SU-DHL-6 (cell line): Measurements from ENCODE around the gene PITX3.

ENCODE experiments used
- H2AFZ ChIP-seq: fragments of 200-600 bp; sonication (generic); 2 replicates; pipeline ENCODE4 v1.6.1; 2014; ENCODE audit warnings: low read depth, mild to moderate bottlenecking, moderate library complexity, mixed read lengths, antibody characterized with exemption, low read length; ENCODE audit not compliant: severe bottlenecking
- H3F3A ChIP-seq: fragments of 200-600 bp; shearing (Covaris generic); 2 replicates; pipeline ENCODE4 v1.6.0; 2016; ENCODE audit warnings: antibody characterized with exemption, mild to moderate bottlenecking; ENCODE audit not compliant: insufficient read depth
- H3K27ac ChIP-seq: fragments of 200-600 bp; sonication (generic); 2 replicates; pipeline ENCODE4 v1.5.1; 2016; ENCODE audit warnings: low read depth, mild to moderate bottlenecking, low read length, moderate library complexity, mixed read lengths
- H3K27me3 ChIP-seq: fragments of 200-600 bp; sonication (generic), shearing (Covaris generic); 2 replicates; pipeline ENCODE4 v1.6.0; 2014; ENCODE audit warnings: mild to moderate bottlenecking, low read length
- H3K36me3 ChIP-seq: fragments of 200-600 bp; sonication (generic); 2 replicates; pipeline ENCODE4 v1.6.1; 2014; ENCODE audit warnings: mild to moderate bottlenecking, low read length, mixed read lengths
- H3K4me2 ChIP-seq: fragments of 300-600, 200-600 bp; shearing (Covaris generic), sonication (generic); 2 replicates; pipeline ENCODE4 v1.6.0; 2014; ENCODE audit warnings: low read length, low read depth, mild to moderate bottlenecking; ENCODE audit not compliant: poor library complexity, severe bottlenecking
- H3K4me3 ChIP-seq: fragments of 200-600 bp; sonication (generic); 2 replicates; pipeline ENCODE4 v1.5.1; 2014; ENCODE audit warnings: antibody characterized with exemption, low read length, mild to moderate bottlenecking, mixed read lengths; ENCODE audit not compliant: insufficient read depth, poor library complexity, severe bottlenecking
- H3K79me2 ChIP-seq: fragments of 200-600 bp; sonication (generic); 2 replicates; pipeline ENCODE4 v1.6.1; 2014; ENCODE audit warnings: mild to moderate bottlenecking, low read length, moderate library complexity; ENCODE audit not compliant: insufficient read depth
- H3K9ac ChIP-seq: fragments of 200-600 bp; sonication (generic); 2 replicates; pipeline ENCODE4 v1.7.0; 2014; ENCODE audit warnings: mild to moderate bottlenecking, low read length
- H3K9me2 ChIP-seq: fragments of 200-600 bp; sonication (generic); replicated peaks from 2 replicates; pipeline ENCODE4 v1.6.1; 2014; ENCODE audit warnings: low read length; ENCODE audit not compliant: insufficient read depth
- H3K9me3 ChIP-seq: fragments of 200-600 bp; sonication (generic); 2 replicates; pipeline ENCODE4 v1.6.1; 2014; ENCODE audit warnings: low read length, mixed read lengths; ENCODE audit not compliant: insufficient read depth
- H4K20me1 ChIP-seq: fragments of 200-600 bp; sonication (generic); 2 replicates; pipeline ENCODE4 v1.6.1; 2014; ENCODE audit warnings: low read depth, mild to moderate bottlenecking, antibody characterized with exemption, low read length, moderate library complexity, mixed read lengths
- CTCF ChIP-seq: fragments of 200-600 bp; sonication (generic); IDR thresholded peaks from one replicate; pipeline ENCODE4 v1.5.1; 2017; ENCODE audit warnings: antibody characterized with exemption, mild to moderate bottlenecking, low read length, moderate library complexity; ENCODE audit not compliant: insufficient read depth, poor library complexity, severe bottlenecking
- EZH2phosphoT487 ChIP-seq: fragments of 200-600 bp; sonication (generic), shearing (Covaris generic); conservative IDR thresholded peaks from 2 replicates; pipeline ENCODE4 v1.6.1; 2018; ENCODE audit warnings: mild to moderate bottlenecking, antibody characterized with exemption, low read length, moderate library complexity, mixed read lengths

PITX3 gene

GRCh38 chr10:102280397-102281101, 39.2 kb upstream of the PITX3 start:
- H3K27ac ChIP-seq = no peak overlapping the region
- no peak overlapping the region for H3K4me3 ChIP-seq
- no peak for TF ChIP-seq CTCF
- TF ChIP-seq EZH2phosphoT487 = no peak
- no peak overlapping the region for H2AFZ ChIP-seq
- peaks cover 51% of the 10 kb centered on the region for H3K79me2 ChIP-seq
- H3K4me2 ChIP-seq = no peak overlapping the region
- H3K9ac ChIP-seq = no peak overlapping the region
- no peaks in the 10 kb centered on the region for H3K9me2 ChIP-seq
- H3K9me3 ChIP-seq = no peaks in the 10 kb centered on the region
- 0 out of 2 replicates have a peak, but pooled peaks cover 5% of the 10 kb centered on the region for H4K20me1 ChIP-seq
- H3K36me3 ChIP-seq = no peaks in the 10 kb centered on the region; the same call in 1 of the 2 replicates
- no peaks in the 10 kb centered on the region for H3F3A ChIP-seq
- H3K27me3 ChIP-seq = no peaks in the 10 kb centered on the region

GRCh38 chr10:102279104-102279503, 37.8 kb upstream of the PITX3 start:
- no peaks in the 10 kb centered on the region for H3K9me2 ChIP-seq
- H3K27me3 ChIP-seq = no peaks in the 10 kb centered on the region
- H3K4me2 ChIP-seq = no peak overlapping the region
- no peak overlapping the region for H3K9ac ChIP-seq
- H4K20me1 ChIP-seq = peaks cover 6% of the 10 kb centered on the region; the same call in 1 of the 2 replicates
- H3K4me3 ChIP-seq = no peak overlapping the region
- H2AFZ ChIP-seq = no peak overlapping the region
- no peak for TF ChIP-seq CTCF
- no peak for TF ChIP-seq EZH2phosphoT487
- no peaks in the 10 kb centered on the region for H3K9me3 ChIP-seq
- no peaks in the 10 kb centered on the region for H3F3A ChIP-seq
- H3K36me3 ChIP-seq = no peaks in the 10 kb centered on the region; the same call in 1 of the 2 replicates
- peaks cover 61% of the 10 kb centered on the region for H3K79me2 ChIP-seq
- H3K27ac ChIP-seq = no peak overlapping the region

GRCh38 chr10:102275343-102275742, 34.0 kb upstream of the PITX3 start:
- H3F3A ChIP-seq = no peaks in the 10 kb centered on the region
- no peaks in the 10 kb centered on the region; the same call in 1 of the 2 replicates for H3K36me3 ChIP-seq
- TF ChIP-seq CTCF (no peak), EZH2phosphoT487 (no peak)
- H3K27ac ChIP-seq = no peak overlapping the region
- H3K9me2 ChIP-seq = no peaks in the 10 kb centered on the region
- no peaks in the 10 kb centered on the region for H3K9me3 ChIP-seq
- H3K79me2 ChIP-seq = peaks cover 67% of the 10 kb centered on the region
- H4K20me1 ChIP-seq = peaks cover 14% of the 10 kb centered on the region; the same call in 1 of the 2 replicates
- H3K4me2 ChIP-seq = no peak overlapping the region
- no peak overlapping the region for H3K9ac ChIP-seq
- H3K27me3 ChIP-seq = no peaks in the 10 kb centered on the region
- H3K4me3 ChIP-seq = no peak overlapping the region
- no peak overlapping the region for H2AFZ ChIP-seq
